ENCODE results near the gene TNFRSF19.

Gene TNFRSF19

GRCh38 chr13:23628250-23628649 lies 58.0 kb downstream of the TNFRSF19 start:
- DNase-seq (ENCODE audit: low read depth in 2 of 2): no peak

GRCh38 chr13:23628765-23629565 lies 58.8 kb downstream of the TNFRSF19 start:
- DNase-seq (ENCODE audit: low read depth in 2 of 2): no peak

GRCh38 chr13:23629566-23630272 lies 59.5 kb downstream of the TNFRSF19 start:
- no peak for DNase-seq (ENCODE audit: low read depth in 2 of 2)

- DNase-seq (ENCODE audit: low read depth in 2 of 2): no peak
Observed at GRCh38 chr13:23630349-23631093, 60.3 kb downstream of the TNFRSF19 start.

GRCh38 chr13:23631311-23632047 lies 61.3 kb downstream of the TNFRSF19 start:
- no peak for DNase-seq (ENCODE audit: low read depth in 2 of 2)

- DNase-seq (ENCODE audit: low read depth in 2 of 2): no peak
Observed at GRCh38 chr13:23632048-23632582, 61.9 kb downstream of the TNFRSF19 start.

- no peak for DNase-seq (ENCODE audit: low read depth in 2 of 2)
Observed at GRCh38 chr13:23632741-23633140, 62.5 kb downstream of the TNFRSF19 start.

GRCh38 chr13:23634897-23635296 lies 64.7 kb downstream of the TNFRSF19 start:
- DNase-seq (ENCODE audit: low read depth in 2 of 2): no peak

GRCh38 chr13:23636360-23636759 lies 66.1 kb downstream of the TNFRSF19 start:
- DNase-seq (ENCODE audit: low read depth in 2 of 2): no peak

GRCh38 chr13:23637829-23638228 lies 67.6 kb downstream of the TNFRSF19 start:
- DNase-seq (ENCODE audit: low read depth in 2 of 2): no peak

- no peak for DNase-seq (ENCODE audit: low read depth in 2 of 2)
Observed at GRCh38 chr13:23639674-23640073, 69.5 kb downstream of the TNFRSF19 start.

GRCh38 chr13:23642110-23642509 lies 71.9 kb downstream of the TNFRSF19 start:
- DNase-seq (ENCODE audit: low read depth in 2 of 2): no peak

GRCh38 chr13:23643338-23644125 lies 73.3 kb downstream of the TNFRSF19 start:
- no peak for DNase-seq (ENCODE audit: low read depth in 2 of 2)

- no peak for DNase-seq (ENCODE audit: low read depth in 2 of 2)
Observed at GRCh38 chr13:23644126-23644419, 73.9 kb downstream of the TNFRSF19 start.

GRCh38 chr13:23644527-23645138 lies 74.4 kb downstream of the TNFRSF19 start:
- DNase-seq (ENCODE audit: low read depth in 2 of 2): no peak

GRCh38 chr13:23645851-23646250 lies 75.6 kb downstream of the TNFRSF19 start:
- no peak for DNase-seq (ENCODE audit: low read depth in 2 of 2)

- no peak for DNase-seq (ENCODE audit: low read depth in 2 of 2)
Observed at GRCh38 chr13:23651439-23651838, 81.2 kb downstream of the TNFRSF19 start.

GRCh38 chr13:23651887-23652286 lies 81.7 kb downstream of the TNFRSF19 start:
- DNase-seq (ENCODE audit: low read depth in 2 of 2): no peak

GRCh38 chr13:23652909-23653726 lies 82.9 kb downstream of the TNFRSF19 start:
- DNase-seq (ENCODE audit: low read depth in 2 of 2): no peak
